ENCODE data around the gene IRX2. TPM values are rescaled to one million over a fixed set of nuclear protein-coding genes. Genes with fewer than 3 reads are reported as not detected.

Gene IRX2
- not detected for total RNA-seq

DNA sequence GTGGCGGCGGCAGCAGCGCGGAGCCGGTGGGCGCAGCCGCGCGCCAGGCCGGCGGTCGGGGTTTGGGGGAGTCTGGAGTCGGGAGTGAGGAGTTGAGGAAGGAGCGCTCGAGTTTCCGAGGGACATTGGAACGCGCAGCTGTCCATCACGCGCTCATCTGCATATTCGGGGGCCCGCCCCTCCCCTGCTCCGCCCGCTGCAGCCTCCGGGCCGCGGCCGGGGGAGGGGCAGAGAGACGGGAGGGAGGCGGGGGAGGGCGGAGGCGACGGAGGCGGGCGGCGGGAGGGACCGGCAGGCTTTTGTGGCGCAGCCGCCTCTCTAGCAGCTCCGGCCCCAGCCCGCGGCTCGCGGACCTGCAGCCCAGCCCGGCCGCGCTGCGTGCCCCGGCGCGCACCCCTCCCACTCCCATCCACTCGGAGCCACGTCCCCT is at the start of gene IRX2:
Gene IRX2, minus strand, starts transcription at position 86 of the 430 bp plus-strand sequence. CDS start 264 bp downstream, outside the sequence.
- no peak within 1 kb of the TSS for H3K27ac Mint-ChIP-seq
- no peak for DNase-seq (ENCODE audit: low spot score)
- no peak within 1 kb of the TSS for H3K4me3 Mint-ChIP-seq
- H3K4me1 Mint-ChIP-seq (ENCODE audit: low read depth in 2 of 2), result peaks cover 0 to 5% of the 10 kb centered on the region in 2 donors
- H3K9me3 Mint-ChIP-seq, result no peaks in the 10 kb centered on the region
- H3K27me3 Mint-ChIP-seq, result peaks cover 27 to 48% of the 10 kb centered on the region in 2 donors
- peak; percentile 8 to 61 for ATAC-seq
- peaks cover 5% of the 10 kb centered on the region for H3K36me3 Mint-ChIP-seq

DNA sequence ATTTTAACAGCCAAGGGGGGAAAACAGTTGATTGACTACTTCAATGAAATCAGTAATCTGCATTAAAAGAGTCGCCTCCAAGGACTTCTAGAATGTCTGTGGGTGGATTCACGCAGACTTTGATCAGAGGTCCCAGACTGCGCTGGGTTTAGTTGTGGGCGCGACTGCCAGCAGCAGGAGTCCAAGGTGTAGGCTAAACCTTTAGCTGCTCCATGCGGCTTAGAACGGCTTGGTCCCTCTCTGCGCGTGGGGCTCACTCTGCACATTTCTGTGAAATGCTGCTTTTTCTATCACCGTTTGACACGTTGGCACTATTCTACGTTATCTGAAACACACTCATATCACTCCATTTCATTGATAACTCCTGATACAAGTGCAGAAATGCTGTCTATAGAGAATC is 48.6 kb upstream of the IRX2 start:
- Mint-ChIP-seq H3K4me3 (no peak overlapping the region), H3K27ac (no peak overlapping the region)

DNA sequence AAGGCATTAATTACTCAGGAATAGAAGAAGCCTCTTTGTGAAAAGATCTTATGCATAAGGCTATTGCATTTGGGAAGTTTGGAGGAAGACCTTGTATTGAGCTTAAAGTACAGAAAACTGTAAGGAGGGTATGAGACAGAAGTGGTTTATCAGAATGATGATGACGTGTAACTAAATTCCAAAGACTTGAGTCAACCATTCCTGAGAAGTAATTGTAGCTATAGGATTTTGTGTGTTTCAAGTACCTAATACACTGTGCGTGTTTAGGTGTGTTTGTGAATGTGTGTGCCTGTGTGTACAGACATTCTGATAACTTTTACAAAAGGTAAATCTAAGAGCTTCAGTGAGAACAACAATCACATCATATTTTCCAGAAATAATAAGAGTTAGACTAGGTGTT is 46.5 kb upstream of the IRX2 start:
- Mint-ChIP-seq H3K27ac (no peak overlapping the region), H3K36me3 (no peaks in the 10 kb centered on the region), H3K4me3 (no peak overlapping the region), H3K9me3 (peaks cover 5% of the 10 kb centered on the region), H3K4me1 (ENCODE audit: low read depth in 2 of 2) (no peaks in the 10 kb centered on the region), H3K27me3 (no peaks in the 10 kb centered on the region)
- ATAC-seq (no peak), DNase-seq (ENCODE audit: low spot score) (no peak)

More for the DNA sequence above, 48.6 kb upstream of the IRX2 start:
- no peak for DNase-seq (ENCODE audit: low spot score)
- ATAC-seq, result no peak
- H3K36me3 Mint-ChIP-seq, result no peaks in the 10 kb centered on the region
- peaks cover 3% of the 10 kb centered on the region for H3K9me3 Mint-ChIP-seq
- no peaks in the 10 kb centered on the region for H3K27me3 Mint-ChIP-seq
- H3K4me1 Mint-ChIP-seq (ENCODE audit: low read depth in 2 of 2), result no peaks in the 10 kb centered on the region

DNA sequence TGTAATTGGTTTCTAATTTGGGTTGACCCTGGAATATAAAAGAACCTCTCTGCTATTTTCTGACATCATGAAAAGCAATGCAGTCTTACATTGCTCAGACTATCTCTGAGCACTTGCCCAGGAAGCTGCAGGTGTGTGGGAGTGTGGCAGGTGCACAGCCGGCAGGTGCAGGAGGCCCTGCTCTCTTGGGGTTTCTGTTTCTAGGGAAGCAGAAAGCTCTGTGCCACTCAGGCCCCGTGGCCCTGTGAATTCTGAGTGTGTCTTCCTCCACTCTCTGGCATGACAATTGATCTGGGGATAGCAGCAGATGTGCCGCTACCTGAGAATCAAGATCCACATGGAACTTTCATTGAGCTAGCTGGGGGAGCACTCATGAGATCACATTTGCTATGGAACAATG is 45.7 kb upstream of the IRX2 start:
- Mint-ChIP-seq H3K27me3 (no peaks in the 10 kb centered on the region), H3K27ac (no peak overlapping the region), H3K36me3 (no peaks in the 10 kb centered on the region), H3K9me3 (peaks cover 5% of the 10 kb centered on the region), H3K4me1 (ENCODE audit: low read depth in 2 of 2) (no peaks in the 10 kb centered on the region), H3K4me3 (no peak overlapping the region)
- ATAC-seq (no peak), DNase-seq (ENCODE audit: low spot score) (no peak)

DNA sequence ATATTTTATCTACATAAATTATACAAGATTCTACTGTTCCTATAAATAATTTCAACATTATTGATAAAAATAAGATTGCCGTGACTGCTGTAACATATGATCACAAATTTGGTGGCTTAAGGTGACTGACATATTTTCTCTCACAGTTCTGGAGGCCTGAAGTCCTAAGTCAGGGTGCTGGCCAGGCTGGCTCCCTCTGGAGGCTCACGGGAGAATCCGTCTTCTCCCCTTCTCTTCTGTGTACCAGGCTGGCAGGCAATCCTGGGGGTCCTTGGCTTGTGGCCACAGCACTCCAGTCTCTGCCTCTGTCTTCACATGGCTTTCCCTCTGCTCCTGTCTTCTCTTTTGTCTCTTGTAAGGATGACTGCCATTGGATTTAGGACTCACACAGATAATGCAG is 31.7 kb upstream of the IRX2 start:
- ATAC-seq (no peak), DNase-seq (ENCODE audit: low spot score) (no peak)
- H3K27me3 Mint-ChIP-seq, result no peaks in the 10 kb centered on the region
- peaks cover 8% of the 10 kb centered on the region for H3K9me3 Mint-ChIP-seq
- H3K36me3 Mint-ChIP-seq, result no peaks in the 10 kb centered on the region
- no peak overlapping the region for H3K4me3 Mint-ChIP-seq
- no peaks in the 10 kb centered on the region for H3K4me1 Mint-ChIP-seq (ENCODE audit: low read depth in 2 of 2)
- no peak overlapping the region for H3K27ac Mint-ChIP-seq

DNA sequence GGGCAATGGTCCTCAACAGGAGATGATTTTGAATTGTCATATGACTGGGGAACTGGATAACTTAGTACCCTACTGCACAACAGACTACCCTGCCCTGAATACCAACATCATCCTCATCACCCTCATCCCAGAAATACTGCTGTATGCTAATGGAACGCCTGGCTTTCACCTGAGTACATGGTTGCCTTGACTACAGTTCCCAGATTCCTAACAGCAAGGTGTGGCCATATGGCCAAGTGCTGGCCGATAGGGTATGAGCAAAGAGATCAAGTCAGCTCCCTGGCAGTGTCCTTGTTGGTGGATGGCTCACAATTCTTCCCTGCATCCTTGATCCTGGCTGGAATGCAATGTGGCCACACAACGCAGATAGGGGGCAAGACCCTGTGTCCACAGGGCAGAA is 31.2 kb upstream of the IRX2 start:
- ATAC-seq, result no peak
- Mint-ChIP-seq H3K36me3 (no peaks in the 10 kb centered on the region), H3K9me3 (peaks cover 8% of the 10 kb centered on the region), H3K4me3 (no peak overlapping the region), H3K27me3 (no peaks in the 10 kb centered on the region), H3K4me1 (ENCODE audit: low read depth in 2 of 2) (no peaks in the 10 kb centered on the region), H3K27ac (no peak overlapping the region)
- no peak for DNase-seq (ENCODE audit: low spot score)

DNA sequence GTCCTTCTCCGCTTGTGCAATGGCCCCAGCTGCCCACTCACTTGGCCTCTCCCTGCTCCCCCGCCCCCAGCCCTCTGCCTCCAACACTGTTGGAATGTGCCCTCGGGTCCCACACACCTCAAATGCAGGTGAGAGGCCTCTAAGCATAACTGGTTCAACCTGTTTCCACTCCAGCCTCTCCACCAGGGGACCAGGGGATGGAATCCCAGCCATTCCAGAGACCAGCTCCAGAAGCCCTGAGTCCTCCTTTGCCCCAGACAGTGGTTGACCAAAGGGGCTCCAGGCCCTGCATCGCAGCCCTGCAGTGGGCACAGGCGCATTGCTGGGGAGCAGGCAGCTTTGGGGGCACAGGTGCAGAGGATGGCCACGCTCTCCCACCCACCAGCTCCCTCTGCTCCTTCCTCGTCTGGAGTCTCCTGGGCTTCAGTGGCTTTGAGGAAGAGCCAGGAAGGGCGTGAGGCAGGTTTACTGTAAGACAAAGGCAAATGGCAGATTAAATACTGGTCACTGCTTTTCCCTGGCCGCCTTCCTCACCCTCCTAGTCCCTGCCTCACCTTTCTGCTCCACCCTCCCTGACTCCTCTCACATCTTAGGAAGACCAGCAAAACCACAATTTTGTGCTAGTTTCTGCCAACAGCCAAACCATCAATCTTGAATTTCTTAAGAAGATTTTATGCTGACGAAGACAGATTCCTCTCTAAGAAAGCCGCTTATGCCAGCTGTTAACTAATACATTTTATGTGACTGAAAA is 29.1 kb upstream of the IRX2 start:
- Mint-ChIP-seq H3K36me3 (no peaks in the 10 kb centered on the region), H3K4me3 (no peak overlapping the region), H3K27ac (no peak overlapping the region), H3K9me3 (peaks cover 7% of the 10 kb centered on the region), H3K27me3 (peaks cover 0 to 5% of the 10 kb centered on the region in 2 donors), H3K4me1 (ENCODE audit: low read depth in 2 of 2) (no peaks in the 10 kb centered on the region)
- DNase-seq (ENCODE audit: low spot score) (no peak), ATAC-seq (no peak)

DNA sequence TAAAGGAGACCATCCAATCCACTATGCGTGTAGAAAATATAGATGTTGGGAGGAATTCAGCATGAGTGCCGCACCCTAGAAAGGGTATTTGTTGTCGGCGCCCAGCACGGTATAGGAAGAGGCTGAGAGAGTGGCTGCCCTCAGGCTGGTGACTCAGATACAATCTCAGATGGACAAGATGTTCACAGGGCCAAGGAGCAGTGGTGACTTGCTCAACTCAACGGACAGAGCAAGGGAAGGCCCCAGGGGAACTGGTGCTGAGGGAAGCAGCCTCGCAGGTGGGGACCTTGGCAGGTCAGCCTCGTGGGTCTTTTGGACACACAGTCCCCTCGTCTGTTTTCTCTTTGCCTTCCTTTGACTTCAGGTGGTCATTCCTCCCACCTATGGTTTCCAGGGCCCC is 28.0 kb upstream of the IRX2 start:
- H3K36me3 Mint-ChIP-seq, result no peaks in the 10 kb centered on the region
- H3K4me1 Mint-ChIP-seq (ENCODE audit: low read depth in 2 of 2), result no peaks in the 10 kb centered on the region
- H3K27ac Mint-ChIP-seq, result no peak overlapping the region
- no peak overlapping the region for H3K4me3 Mint-ChIP-seq
- ATAC-seq (no peak), DNase-seq (ENCODE audit: low spot score) (no peak)
- peaks cover 0 to 5% of the 10 kb centered on the region in 2 donors for H3K27me3 Mint-ChIP-seq
- H3K9me3 Mint-ChIP-seq, result peaks cover 7% of the 10 kb centered on the region

DNA sequence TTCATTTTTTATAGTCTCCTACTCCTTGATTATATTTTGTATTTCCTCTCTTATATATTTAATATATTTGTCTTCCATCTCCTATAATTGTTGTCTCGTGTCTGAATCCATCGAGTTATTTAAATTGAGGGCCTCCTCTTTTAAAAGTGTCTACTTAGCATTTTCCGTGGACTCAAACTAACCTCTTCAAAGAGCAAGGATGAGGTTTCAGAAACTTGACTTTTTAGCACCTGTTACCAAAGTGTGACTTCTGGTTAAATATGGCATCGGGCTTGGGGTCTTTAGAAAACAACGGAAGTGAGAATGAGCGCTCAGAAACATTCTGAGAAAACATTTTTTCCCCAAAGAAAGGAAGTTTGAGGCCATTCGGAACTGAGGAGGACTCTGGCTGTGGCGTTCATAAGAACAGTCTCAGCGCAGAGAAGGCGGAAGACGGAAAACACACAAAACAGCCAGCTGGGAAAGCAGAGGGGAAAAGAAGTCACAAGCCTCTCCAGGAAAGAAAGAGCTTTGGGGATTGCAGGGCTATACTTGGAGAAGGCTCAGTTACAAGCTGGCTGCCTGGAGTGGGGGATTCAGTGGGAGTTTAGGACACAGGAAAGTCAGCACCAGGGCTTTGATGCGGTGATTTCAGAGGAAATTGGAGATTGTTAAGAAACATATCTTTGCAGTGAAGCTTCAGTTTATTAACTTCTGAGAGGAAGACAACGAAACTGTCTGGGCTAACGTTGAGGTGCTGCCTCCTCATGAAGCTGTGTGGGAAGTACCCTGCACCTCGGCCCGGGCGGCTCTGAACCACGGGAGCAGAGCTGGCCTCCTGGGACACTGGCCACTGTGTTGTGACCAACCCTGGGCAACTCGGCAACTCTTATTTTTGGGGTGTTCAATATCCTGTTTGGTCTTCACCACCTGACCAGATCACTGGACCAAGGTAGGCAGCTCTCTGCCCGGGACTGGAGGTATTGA is 25.1 kb upstream of the IRX2 start:
- Mint-ChIP-seq H3K4me3 (no peak overlapping the region), H3K27ac (no peak overlapping the region), H3K27me3 (peaks cover 0 to 5% of the 10 kb centered on the region in 2 donors), H3K4me1 (ENCODE audit: low read depth in 2 of 2) (no peaks in the 10 kb centered on the region), H3K9me3 (peaks cover 4% of the 10 kb centered on the region), H3K36me3 (no peaks in the 10 kb centered on the region)
- ATAC-seq (no peak), DNase-seq (ENCODE audit: low spot score) (no peak)

DNA sequence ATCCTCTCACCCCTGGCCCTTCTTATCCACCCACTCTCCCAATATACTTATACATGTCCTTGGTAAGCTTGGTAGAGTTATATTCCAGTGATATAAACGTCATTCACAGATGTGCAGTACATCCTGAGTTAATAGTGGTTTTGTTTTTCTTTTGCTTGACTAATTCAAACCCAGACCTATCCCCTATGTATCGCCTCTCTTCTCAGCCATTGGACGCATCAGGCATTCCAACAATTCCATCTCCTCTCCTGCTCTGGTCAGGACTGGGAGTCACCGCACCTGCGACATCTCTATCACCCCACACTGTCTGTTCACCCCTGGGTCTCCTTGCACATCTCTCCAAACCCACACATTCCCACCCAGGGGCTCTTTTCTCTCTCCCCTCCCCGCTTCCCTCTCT is 21.9 kb upstream of the IRX2 start:
- Mint-ChIP-seq H3K27me3 (peaks cover 0 to 5% of the 10 kb centered on the region in 2 donors), H3K9me3 (peaks cover 4% of the 10 kb centered on the region), H3K4me3 (no peak overlapping the region), H3K27ac (no peak overlapping the region), H3K4me1 (ENCODE audit: low read depth in 2 of 2) (no peaks in the 10 kb centered on the region), H3K36me3 (no peaks in the 10 kb centered on the region)
- DNase-seq (ENCODE audit: low spot score) (no peak), ATAC-seq (no peak)

DNA sequence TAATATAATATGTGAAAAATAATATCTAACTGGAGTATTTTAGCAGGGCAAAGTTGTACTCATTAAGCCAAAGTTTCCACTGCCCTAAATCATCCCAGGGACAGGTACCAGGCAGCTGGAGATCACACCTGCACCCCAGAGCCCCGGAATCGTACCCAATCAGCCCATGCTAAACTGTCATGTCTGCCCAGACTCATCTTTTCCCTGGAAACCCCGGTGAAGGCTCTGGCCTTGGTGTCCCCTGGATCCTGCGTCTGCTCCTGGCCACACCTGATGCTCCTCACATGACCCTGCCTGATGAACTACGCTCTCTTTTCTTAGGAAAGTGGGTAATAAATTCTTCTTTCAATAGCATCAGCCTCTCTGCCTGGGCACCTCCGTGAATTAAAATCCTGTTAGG is 15.6 kb upstream of the IRX2 start:
- H3K27me3 Mint-ChIP-seq, result peaks cover 11 to 19% of the 10 kb centered on the region in 2 donors
- no peaks in the 10 kb centered on the region for H3K4me1 Mint-ChIP-seq (ENCODE audit: low read depth in 2 of 2)
- ATAC-seq (no peak), DNase-seq (ENCODE audit: low spot score) (no peak)
- no peak overlapping the region for H3K4me3 Mint-ChIP-seq
- no peaks in the 10 kb centered on the region for H3K9me3 Mint-ChIP-seq
- H3K27ac Mint-ChIP-seq, result no peak overlapping the region
- H3K36me3 Mint-ChIP-seq, result no peaks in the 10 kb centered on the region

DNA sequence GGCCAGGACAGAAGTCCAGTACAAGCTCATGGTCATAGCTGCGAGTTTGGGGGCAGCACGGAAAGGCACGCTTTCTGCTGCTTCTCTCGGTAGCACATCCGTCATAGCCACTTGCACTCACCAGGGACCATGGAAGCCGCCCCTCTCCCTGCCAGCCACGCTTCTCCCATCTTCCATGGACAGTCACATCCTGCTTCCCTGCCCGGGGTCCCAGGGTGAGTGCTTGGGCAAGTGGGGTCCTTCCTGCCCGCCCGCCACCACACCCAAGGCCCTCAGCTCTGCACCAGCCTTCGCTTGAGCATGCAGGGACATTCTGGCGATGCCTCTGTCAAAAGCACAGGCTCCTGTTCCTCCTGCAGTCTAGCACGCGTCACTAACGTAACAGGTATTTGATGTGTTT is 13.1 kb upstream of the IRX2 start:
- no peaks in the 10 kb centered on the region for H3K9me3 Mint-ChIP-seq
- DNase-seq (ENCODE audit: low spot score) (no peak), ATAC-seq (no peak)
- H3K36me3 Mint-ChIP-seq, result no peaks in the 10 kb centered on the region
- H3K27ac Mint-ChIP-seq, result no peak overlapping the region
- H3K4me3 Mint-ChIP-seq, result no peak overlapping the region
- peaks cover 13 to 31% of the 10 kb centered on the region in 2 donors for H3K27me3 Mint-ChIP-seq
- no peaks in the 10 kb centered on the region for H3K4me1 Mint-ChIP-seq (ENCODE audit: low read depth in 2 of 2)

DNA sequence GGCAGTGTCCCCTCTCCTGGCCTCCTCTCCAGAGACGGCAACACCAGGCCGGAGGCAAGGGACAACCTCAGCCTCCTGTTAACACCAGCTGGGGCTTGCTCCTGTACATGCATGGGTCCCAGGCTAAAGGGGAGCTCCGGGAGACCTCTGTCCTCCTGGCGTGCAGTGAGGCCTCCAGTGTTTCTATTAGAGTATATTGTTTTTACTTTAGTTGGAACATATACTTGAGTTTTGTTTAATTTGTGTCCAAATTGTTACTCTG is 12.0 kb upstream of the IRX2 start:
- ATAC-seq (no peak), DNase-seq (ENCODE audit: low spot score) (no peak)
- no peaks in the 10 kb centered on the region for H3K9me3 Mint-ChIP-seq
- H3K27ac Mint-ChIP-seq, result no peak overlapping the region
- no peaks in the 10 kb centered on the region for H3K4me1 Mint-ChIP-seq (ENCODE audit: low read depth in 2 of 2)
- peaks cover 15 to 31% of the 10 kb centered on the region in 2 donors for H3K27me3 Mint-ChIP-seq
- no peak overlapping the region for H3K4me3 Mint-ChIP-seq
- no peaks in the 10 kb centered on the region for H3K36me3 Mint-ChIP-seq

All from natural killer cell treated with Interleukin-12 subunit alpha and Interleukin-12 subunit beta and Interleukin-15 and Interleukin-18, amount 100 ng/mL, for 72 hours (primary cell).